H1 (cell line): Measurements from ENCODE around the gene STK32C.

ENCODE experiments used
- GTF2F1 ChIP-seq: IDR thresholded peaks from 2 replicates; pipeline ENCODE4 v1.6.1; 2012; ENCODE audit warnings: low read depth, low read length, improper control_type of control experiment, borderline replicate concordance
- JUND ChIP-seq: IDR thresholded peaks from 2 replicates; pipeline ENCODE4 v1.6.1; 2011; ENCODE audit warnings: mild to moderate bottlenecking, improper control_type of control experiment, low read length
- TF ChIP-seq, protein P1 (sequence below), 3 experiments: IDR thresholded peaks; 1 replicate in 2 of 3; 2 replicates in 1 of 3; pipeline versions ENCODE4 v1.5.1 to v1.6.1; 2011; ENCODE audit warnings: low read length in 3 of 3, mild to moderate bottlenecking in 3 of 3, inconsistent platforms in 2 of 3, low read depth in 1 of 3, moderate library complexity in 1 of 3; ENCODE audit not compliant: insufficient read depth in 1 of 3; ENCODE audit errors: control extremely low read depth in 1 of 3

GRCh38 chr10:132203256-132204077 lies 104.3 kb downstream of the STK32C start:
- TF ChIP-seq, protein P1, sequence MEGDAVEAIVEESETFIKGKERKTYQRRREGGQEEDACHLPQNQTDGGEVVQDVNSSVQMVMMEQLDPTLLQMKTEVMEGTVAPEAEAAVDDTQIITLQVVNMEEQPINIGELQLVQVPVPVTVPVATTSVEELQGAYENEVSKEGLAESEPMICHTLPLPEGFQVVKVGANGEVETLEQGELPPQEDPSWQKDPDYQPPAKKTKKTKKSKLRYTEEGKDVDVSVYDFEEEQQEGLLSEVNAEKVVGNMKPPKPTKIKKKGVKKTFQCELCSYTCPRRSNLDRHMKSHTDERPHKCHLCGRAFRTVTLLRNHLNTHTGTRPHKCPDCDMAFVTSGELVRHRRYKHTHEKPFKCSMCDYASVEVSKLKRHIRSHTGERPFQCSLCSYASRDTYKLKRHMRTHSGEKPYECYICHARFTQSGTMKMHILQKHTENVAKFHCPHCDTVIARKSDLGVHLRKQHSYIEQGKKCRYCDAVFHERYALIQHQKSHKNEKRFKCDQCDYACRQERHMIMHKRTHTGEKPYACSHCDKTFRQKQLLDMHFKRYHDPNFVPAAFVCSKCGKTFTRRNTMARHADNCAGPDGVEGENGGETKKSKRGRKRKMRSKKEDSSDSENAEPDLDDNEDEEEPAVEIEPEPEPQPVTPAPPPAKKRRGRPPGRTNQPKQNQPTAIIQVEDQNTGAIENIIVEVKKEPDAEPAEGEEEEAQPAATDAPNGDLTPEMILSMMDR (IDR thresholded peaks at IDR 0.05; ENCODE audit: control extremely low read depth in 1 of 3, insufficient read depth in 1 of 3, low read depth in 1 of 3, low read length in 3 of 3) = no peak
- TF ChIP-seq GTF2F1 = no peak
- no peak for TF ChIP-seq JUND
